IMR-90 (cell line): Measurements from ENCODE around the gene PTPN22. TPM values are rescaled to one million over a fixed set of nuclear protein-coding genes. Genes with fewer than 3 reads are reported as not detected.

Experiments
- ATAC-seq: fragments of 200-7000 bp; cut with Tn5 transposase; 2 replicates; pipeline ENCODE4 v1.9.1; 2020; ENCODE audit warnings: low read depth, mild to moderate bottlenecking, moderate library complexity
- BruUV-seq: library from RNA; stranded (reverse); fragments of 400-500 nt; replicated peaks from 2 replicates; lab custom pipeline; 2021; lab: Mats Ljungman, UMichigan
- CTCF ChIA-PET: fragments of 300-600 bp; formaldehyde crosslinking; extraction: SDS; loops from one replicate; lab custom pipeline; 2021; ENCODE audit warnings: antibody characterized with exemption; lab: Yijun Ruan, JAX
- POLR2A ChIA-PET: fragments of 300-600 bp; sonication (Branson Sonifier 250); formaldehyde crosslinking; loops from one replicate; lab custom pipeline; 2022; ENCODE audit warnings: antibody characterized with exemption; ENCODE audit not compliant: unreplicated experiment; lab: Charles Lee
- DNase-seq: peaks from one replicate; pipeline ENCODE4 v3.0.0; 2013
- H2AFZ ChIP-seq: replicated peaks from 2 replicates; pipeline ENCODE3; 2013; ENCODE audit warnings: low read length, mild to moderate bottlenecking; ENCODE audit not compliant: poor library complexity
- H2AK5ac ChIP-seq: 2 replicates; pipeline ENCODE4 v1.6.1; 2013; ENCODE audit warnings: low read depth, low read length, inconsistent platforms
- H2AK9ac ChIP-seq: replicated peaks from 2 replicates; pipeline ENCODE3; 2013; ENCODE audit warnings: mild to moderate bottlenecking, low read depth, low read length, moderate library complexity; ENCODE audit not compliant: poor library complexity
- H2BK120ac ChIP-seq: 2 replicates; pipeline ENCODE4 v1.6.1; 2013; ENCODE audit warnings: low read depth, low read length, inconsistent platforms
- H2BK15ac ChIP-seq: 3 replicates; pipeline ENCODE4 v1.6.1; 2013; ENCODE audit warnings: low read depth, low read length, inconsistent platforms
- H2BK20ac ChIP-seq: 2 replicates; pipeline ENCODE4 v1.6.1; 2013; ENCODE audit warnings: low read depth, mild to moderate bottlenecking, inconsistent platforms, low read length, moderate library complexity
- H2BK5ac ChIP-seq: 2 replicates; pipeline ENCODE4 v1.6.1; 2013; ENCODE audit warnings: mild to moderate bottlenecking, low read depth, low read length, inconsistent platforms; ENCODE audit not compliant: poor library complexity, severe bottlenecking
- H3K14ac ChIP-seq: replicated peaks from 2 replicates; pipeline ENCODE4 v1.6.1; 2013; ENCODE audit warnings: low read depth, low read length, inconsistent platforms
- H3K18ac ChIP-seq: 2 replicates; pipeline ENCODE4 v1.6.1; 2013; ENCODE audit warnings: low read depth, low read length, control low read depth
- H3K23ac ChIP-seq: 2 replicates; pipeline ENCODE4 v1.6.1; 2013; ENCODE audit warnings: low read depth, low read length, inconsistent platforms
- H3K27ac ChIP-seq: 2 replicates; pipeline ENCODE4 v1.5.1; 2013; ENCODE audit warnings: mild to moderate bottlenecking, control low read depth, low read length; ENCODE audit not compliant: insufficient read depth
- H3K27me3 ChIP-seq: 2 replicates; pipeline ENCODE4 v1.6.1; 2013; ENCODE audit warnings: low read length; ENCODE audit not compliant: control insufficient read depth, insufficient read depth
- H3K36me3 ChIP-seq: 2 replicates; pipeline ENCODE4 v1.6.1; 2013; ENCODE audit warnings: low read length, mixed read lengths; ENCODE audit not compliant: control insufficient read depth, insufficient read depth
- H3K4ac ChIP-seq: 2 replicates; pipeline ENCODE4 v1.6.1; 2013; ENCODE audit warnings: low read depth, low read length, inconsistent platforms
- H3K4me1 ChIP-seq: 2 replicates; pipeline ENCODE4 v1.6.1; 2013; ENCODE audit warnings: low read length, mixed read lengths; ENCODE audit not compliant: control insufficient read depth, insufficient read depth
- H3K4me2 ChIP-seq: 2 replicates; pipeline ENCODE4 v1.6.1; 2013; ENCODE audit warnings: low read depth, mild to moderate bottlenecking, control low read depth, low read length, moderate library complexity
- H3K4me3 ChIP-seq: 2 replicates; pipeline ENCODE4 v1.5.1; 2013; ENCODE audit warnings: low read depth, mild to moderate bottlenecking, control low read depth, low read length, moderate library complexity; ENCODE audit not compliant: insufficient read depth
- H3K56ac ChIP-seq: 2 replicates; pipeline ENCODE4 v1.6.1; 2013; ENCODE audit warnings: low read length, inconsistent platforms; ENCODE audit not compliant: insufficient read depth; ENCODE audit errors: extremely low read depth
- H3K79me1 ChIP-seq, 2 experiments: 2 replicates each; pipeline ENCODE4 v1.6.1; 2013; ENCODE audit warnings: low read length in 2 of 2, inconsistent platforms in 1 of 2, low read depth in 1 of 2
- H3K9ac ChIP-seq: 2 replicates; pipeline ENCODE4 v1.6.1; 2013; ENCODE audit warnings: low read depth, low read length, control low read depth
- H3K9me1 ChIP-seq: 2 replicates; pipeline ENCODE4 v1.6.1; 2013; ENCODE audit warnings: low read length, inconsistent platforms; ENCODE audit not compliant: insufficient read depth
- H3K9me3 ChIP-seq: 2 replicates; pipeline ENCODE4 v1.6.1; 2013; ENCODE audit warnings: low read length; ENCODE audit not compliant: control insufficient read depth, insufficient read depth
- H4K20me1 ChIP-seq: 2 replicates; pipeline ENCODE4 v1.6.1; 2013; ENCODE audit warnings: low read length, inconsistent platforms; ENCODE audit not compliant: insufficient read depth
- H4K5ac ChIP-seq: 2 replicates; pipeline ENCODE4 v1.6.1; 2013; ENCODE audit warnings: mild to moderate bottlenecking, low read depth, low read length, control low read depth
- H4K8ac ChIP-seq, 2 experiments: 2 replicates each; pipeline ENCODE4 v1.6.1; 2013; ENCODE audit warnings: low read depth in 2 of 2, low read length in 2 of 2, control low read depth in 1 of 2, inconsistent platforms in 1 of 2
- H4K91ac ChIP-seq: 2 replicates; pipeline ENCODE4 v1.6.1; 2013; ENCODE audit warnings: low read depth, low read length, inconsistent platforms; ENCODE audit not compliant: insufficient read depth
- BHLHE40 ChIP-seq: fragments of 150-350 bp; IDR thresholded peaks from 2 replicates; pipeline ENCODE4 v1.6.1; 2016; ENCODE audit warnings: mild to moderate bottlenecking, low read depth, low read length
- CEBPB ChIP-seq: IDR thresholded peaks from 2 replicates; pipeline ENCODE4 v1.6.1; 2012; ENCODE audit warnings: low read depth, low read length, improper control_type of control experiment
- FOS ChIP-seq: fragments of 150-350 bp; IDR thresholded peaks from 2 replicates; pipeline ENCODE4 v1.6.1; 2016; ENCODE audit warnings: low read depth, low read length
- MAFK ChIP-seq: IDR thresholded peaks from 2 replicates; pipeline ENCODE4 v1.6.1; 2012; ENCODE audit warnings: low read depth, low read length, improper control_type of control experiment
- MAZ ChIP-seq: IDR thresholded peaks from 2 replicates; pipeline ENCODE4 v1.6.1; 2012; ENCODE audit warnings: low read depth, mild to moderate bottlenecking, low read length, improper control_type of control experiment, moderate library complexity, borderline replicate concordance
- MXI1 ChIP-seq: IDR thresholded peaks from 2 replicates; pipeline ENCODE4 v1.6.1; 2012; ENCODE audit warnings: low read depth, mild to moderate bottlenecking, low read length, moderate library complexity, borderline replicate concordance
- NFE2L2 ChIP-seq: fragments of 150-350 bp; IDR thresholded peaks from 2 replicates; pipeline ENCODE4 v1.6.1; 2016; ENCODE audit warnings: low read depth, mild to moderate bottlenecking, low read length
- RAD21 ChIP-seq: IDR thresholded peaks from 2 replicates; pipeline ENCODE4 v1.6.1; 2012; ENCODE audit warnings: low read length, improper control_type of control experiment
- RCOR1 ChIP-seq: IDR thresholded peaks from 2 replicates; pipeline ENCODE4 v1.6.1; 2012; ENCODE audit warnings: mild to moderate bottlenecking, low read length, improper control_type of control experiment; ENCODE audit not compliant: insufficient replicate concordance
- SMC3 ChIP-seq: fragments of 150-350 bp; IDR thresholded peaks from 2 replicates; pipeline ENCODE4 v1.6.1; 2016; ENCODE audit warnings: low read depth, mild to moderate bottlenecking, antibody characterized with exemption, low read length, moderate library complexity
- WGBS, 2 experiments: methylation state at CpG; one replicate each; pipeline versions ENCODE4 v1.1.5 to v1.1.7; 2013; ENCODE audit warnings: missing lambda C conversion rate in 2 of 2; ENCODE audit not compliant: insufficient read length in 1 of 2; ENCODE audit errors: extremely low coverage in 2 of 2; 5-methylcytosine and 5-hydroxymethylcytosine counted together
- dilution Hi-C: fragments of 300-500 bp; cut with HindIII; formaldehyde crosslinking; loops from one replicate; pipeline ENCODE4 v1.14.3; 2018; ENCODE audit warnings: low sequenced_read_pairs; ENCODE audit not compliant: unreplicated experiment
- in situ Hi-C: fragments of 300-500 bp; cut with MboI; formaldehyde crosslinking; loops from 3 replicates; pipeline ENCODE4 v1.14.3; 2019; ENCODE audit warnings: low sequenced_read_pairs, inconsistent platforms, mixed read lengths
- intact Hi-C: fragments of 100-400 bp; cut with micrococcal nuclease; formaldehyde crosslinking; loops from 2 replicates; pipeline ENCODE4 v1.10.0; 2022
- polyA plus RNA-seq, 3 experiments: library from polyadenylated mRNA; depleted of rRNA; stranded (reverse); fragments of >200 nt; gene quantifications; 2 replicates each; pipeline ENCODE4 v1.2.3, GENCODE V29; 2012; ENCODE audit warnings: low replicate concordance in 1 of 3
- total RNA-seq: library from RNA; depleted of rRNA; stranded (reverse); fragments of >200 nt; gene quantifications from 2 replicates; pipeline ENCODE4 v1.2.3, GENCODE V29; 2012
- TF ChIP-seq, protein P1 (sequence below): conservative IDR thresholded peaks from 2 replicates; pipeline ENCODE4 v1.5.1; 2012; ENCODE audit warnings: mild to moderate bottlenecking, low read depth, low read length, improper control_type of control experiment
- TF ChIP-seq, protein P2 (sequence below): fragments of 150-350 bp; IDR thresholded peaks from 2 replicates; pipeline ENCODE4 v1.6.1; 2017; ENCODE audit warnings: mild to moderate bottlenecking, antibody characterized with exemption, low read length, low read depth
- TF ChIP-seq, protein P3 (sequence below): fragments of 150-350 bp; IDR thresholded peaks from 2 replicates; pipeline ENCODE4 v1.6.1; 2016; ENCODE audit warnings: low read depth, mild to moderate bottlenecking, low read length, moderate library complexity, borderline replicate concordance

The PTPN22 gene
- total and polyA plus RNA-seq, 2 of the 4 experiments (the other 2 are of a cell fraction): 0.14 to 0.18 TPM

DNA sequence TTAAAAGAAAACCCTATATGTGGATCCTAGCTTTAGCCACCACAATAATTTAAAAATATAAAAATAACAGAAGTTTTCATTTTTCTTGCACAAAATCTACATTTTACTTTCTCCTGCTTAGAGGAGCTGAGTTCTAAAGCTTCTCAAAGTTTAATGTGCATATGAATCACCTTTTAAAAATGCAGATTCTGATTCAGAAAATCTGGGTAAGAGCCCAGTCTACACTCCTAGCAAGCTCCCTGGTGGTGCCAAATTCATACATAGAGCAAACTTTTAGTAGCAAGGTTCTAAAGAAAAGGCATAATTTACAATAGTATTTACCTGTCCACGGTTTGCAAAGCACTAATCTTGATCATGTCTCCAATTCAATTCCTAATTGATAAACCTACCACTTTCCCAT lies 78.5 kb downstream of the PTPN22 start:
- no peak overlapping the region for H3K23ac ChIP-seq
- H2AK5ac ChIP-seq: no peak overlapping the region
- no peak overlapping the region for H3K4me3 ChIP-seq
- H4K91ac ChIP-seq: no peak overlapping the region
- H3K36me3 ChIP-seq: peaks cover 11% of the 10 kb centered on the region
- no peaks in the 10 kb centered on the region for H3K27me3 ChIP-seq
- H3K27ac ChIP-seq: no peak overlapping the region
- no peak overlapping the region for H2BK5ac ChIP-seq
- ATAC-seq: peak; percentile 88
- no peaks in the 10 kb centered on the region for H3K9me3 ChIP-seq
- no peak overlapping the region for H3K14ac ChIP-seq
- ChIA-PET POLR2A (no interaction called here), CTCF (interaction anchor here (0.6 kb wide), 1 partner anchor 1062 kb away, joined by 5 read pairs; no protein-coding TSS in a partner anchor)
- no peak overlapping the region for H3K4me2 ChIP-seq
- in situ Hi-C loops: no loop called here
- H2AK9ac ChIP-seq: no peak overlapping the region
- H3K18ac ChIP-seq: no peak overlapping the region
- TF ChIP-seq NFE2L2: no peak
- TF ChIP-seq, protein P1, sequence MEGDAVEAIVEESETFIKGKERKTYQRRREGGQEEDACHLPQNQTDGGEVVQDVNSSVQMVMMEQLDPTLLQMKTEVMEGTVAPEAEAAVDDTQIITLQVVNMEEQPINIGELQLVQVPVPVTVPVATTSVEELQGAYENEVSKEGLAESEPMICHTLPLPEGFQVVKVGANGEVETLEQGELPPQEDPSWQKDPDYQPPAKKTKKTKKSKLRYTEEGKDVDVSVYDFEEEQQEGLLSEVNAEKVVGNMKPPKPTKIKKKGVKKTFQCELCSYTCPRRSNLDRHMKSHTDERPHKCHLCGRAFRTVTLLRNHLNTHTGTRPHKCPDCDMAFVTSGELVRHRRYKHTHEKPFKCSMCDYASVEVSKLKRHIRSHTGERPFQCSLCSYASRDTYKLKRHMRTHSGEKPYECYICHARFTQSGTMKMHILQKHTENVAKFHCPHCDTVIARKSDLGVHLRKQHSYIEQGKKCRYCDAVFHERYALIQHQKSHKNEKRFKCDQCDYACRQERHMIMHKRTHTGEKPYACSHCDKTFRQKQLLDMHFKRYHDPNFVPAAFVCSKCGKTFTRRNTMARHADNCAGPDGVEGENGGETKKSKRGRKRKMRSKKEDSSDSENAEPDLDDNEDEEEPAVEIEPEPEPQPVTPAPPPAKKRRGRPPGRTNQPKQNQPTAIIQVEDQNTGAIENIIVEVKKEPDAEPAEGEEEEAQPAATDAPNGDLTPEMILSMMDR: no peak
- TF ChIP-seq MAZ: no peak
- no peak for TF ChIP-seq BHLHE40
- no peak for TF ChIP-seq MAFK
- TF ChIP-seq, protein P2, sequence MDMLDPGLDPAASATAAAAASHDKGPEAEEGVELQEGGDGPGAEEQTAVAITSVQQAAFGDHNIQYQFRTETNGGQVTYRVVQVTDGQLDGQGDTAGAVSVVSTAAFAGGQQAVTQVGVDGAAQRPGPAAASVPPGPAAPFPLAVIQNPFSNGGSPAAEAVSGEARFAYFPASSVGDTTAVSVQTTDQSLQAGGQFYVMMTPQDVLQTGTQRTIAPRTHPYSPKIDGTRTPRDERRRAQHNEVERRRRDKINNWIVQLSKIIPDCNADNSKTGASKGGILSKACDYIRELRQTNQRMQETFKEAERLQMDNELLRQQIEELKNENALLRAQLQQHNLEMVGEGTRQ: no peak
- no peak for TF ChIP-seq FOS
- TF ChIP-seq, protein P3, sequence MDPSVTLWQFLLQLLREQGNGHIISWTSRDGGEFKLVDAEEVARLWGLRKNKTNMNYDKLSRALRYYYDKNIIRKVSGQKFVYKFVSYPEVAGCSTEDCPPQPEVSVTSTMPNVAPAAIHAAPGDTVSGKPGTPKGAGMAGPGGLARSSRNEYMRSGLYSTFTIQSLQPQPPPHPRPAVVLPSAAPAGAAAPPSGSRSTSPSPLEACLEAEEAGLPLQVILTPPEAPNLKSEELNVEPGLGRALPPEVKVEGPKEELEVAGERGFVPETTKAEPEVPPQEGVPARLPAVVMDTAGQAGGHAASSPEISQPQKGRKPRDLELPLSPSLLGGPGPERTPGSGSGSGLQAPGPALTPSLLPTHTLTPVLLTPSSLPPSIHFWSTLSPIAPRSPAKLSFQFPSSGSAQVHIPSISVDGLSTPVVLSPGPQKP: no peak
- no peak for TF ChIP-seq RCOR1
- TF ChIP-seq RAD21: no peak
- TF ChIP-seq CEBPB: no peak
- TF ChIP-seq MXI1: no peak
- TF ChIP-seq SMC3: no peak
- no CpG with 5 or more reads among the region's 1 CpG for WGBS, 2 experiments
- peaks cover 4% of the 10 kb centered on the region; the same call in 1 of the 2 replicates for H3K4me1 ChIP-seq
- BruUV-seq: no TSS peak
- H3K4ac ChIP-seq: no peak overlapping the region
- no peak overlapping the region for H2BK120ac ChIP-seq
- H4K5ac ChIP-seq: no peak overlapping the region
- H2BK15ac ChIP-seq: no peak overlapping the region
- peaks cover 12% of the 10 kb centered on the region for H3K9me1 ChIP-seq
- peaks cover 41 to 57% of the 10 kb centered on the region in 2 experiments for H3K79me1 ChIP-seq
- no peak overlapping the region for H2AFZ ChIP-seq
- no peak overlapping the region for H3K9ac ChIP-seq
- DNase-seq: peak; percentile 70
- no peak overlapping the region for H2BK20ac ChIP-seq
- intact Hi-C loops: no loop called here
- dilution Hi-C loops: no loop called here
- no peak overlapping the region for H3K56ac ChIP-seq
- H4K20me1 ChIP-seq: peaks cover 17% of the 10 kb centered on the region; the same call in 1 of the 2 replicates
- no peak overlapping the region for H4K8ac ChIP-seq
